PC-3 (cell line): Measurements from ENCODE around the gene RAB31. TPM values are rescaled to one million over a fixed set of nuclear protein-coding genes. Genes with fewer than 3 reads are reported as not detected.

Experiments
- ATAC-seq: fragments of 200-7000 bp; cut with Tn5 transposase; 2 replicates; pipeline ENCODE4 v1.9.1; 2020; ENCODE audit warnings: mild to moderate bottlenecking, moderate library complexity
- BruUV-seq: library from RNA; stranded (reverse); fragments of 400-500 nt; replicated peaks from 2 replicates; lab custom pipeline; 2021; lab: Mats Ljungman, UMichigan
- CTCF ChIA-PET: fragments of 300-600 bp; sonication (Branson Sonifier 250); formaldehyde crosslinking; loops from one replicate; lab custom pipeline; 2022; ENCODE audit warnings: antibody characterized with exemption; lab: Charles Lee
- POLR2A ChIA-PET: fragments of 300-600 bp; sonication (Branson Sonifier 250); formaldehyde crosslinking; loops from one replicate; lab custom pipeline; 2022; ENCODE audit warnings: antibody characterized with exemption; ENCODE audit not compliant: unreplicated experiment; lab: Charles Lee
- DNase-seq: peaks from one replicate; pipeline ENCODE4 v3.0.0-alpha.2; 2015
- H2AFZ ChIP-seq: fragments of 300-600 bp; sonication (generic); 2 replicates; pipeline ENCODE4 v1.6.0; 2016; ENCODE audit warnings: antibody characterized with exemption, low read length
- H3F3A ChIP-seq: fragments of 300-600 bp; sonication (generic); one replicate; pipeline ENCODE4 v1.6.0; 2017; ENCODE audit warnings: antibody characterized with exemption, low read length, control low read depth, mild to moderate bottlenecking; ENCODE audit not compliant: unreplicated experiment
- H3K27ac ChIP-seq: fragments of 300-600 bp; sonication (generic); 2 replicates; pipeline ENCODE4 v1.5.1; 2016; ENCODE audit warnings: mild to moderate bottlenecking, low read length
- H3K27me3 ChIP-seq: fragments of 300-600 bp; sonication (generic); 2 replicates; pipeline ENCODE4 v1.6.1; 2016; ENCODE audit warnings: low read length, mixed read lengths
- H3K36me3 ChIP-seq: fragments of 300-600 bp; sonication (generic); 2 replicates; pipeline ENCODE4 v1.6.1; 2016; ENCODE audit warnings: low read depth, mixed run types, low read length, mixed read lengths
- H3K4me1 ChIP-seq: fragments of 300-600 bp; sonication (generic); 2 replicates; pipeline ENCODE4 v1.5.1; 2016; ENCODE audit warnings: low read length; ENCODE audit not compliant: insufficient read depth
- H3K4me2 ChIP-seq: fragments of 300-600 bp; sonication (generic); 2 replicates; pipeline ENCODE4 v1.6.0; 2016; ENCODE audit warnings: low read length
- H3K4me3 ChIP-seq: fragments of 300-600 bp; sonication (generic); 2 replicates; pipeline ENCODE4 v1.5.1; 2016; ENCODE audit warnings: mild to moderate bottlenecking, low read length, mixed read lengths
- H3K79me2 ChIP-seq: fragments of 300-600 bp; sonication (generic); 2 replicates; pipeline ENCODE4 v1.6.1; 2017; ENCODE audit warnings: low read length, mixed read lengths
- H3K9ac ChIP-seq: fragments of 300-600 bp; sonication (generic); 2 replicates; pipeline ENCODE4 v1.6.0; 2016; ENCODE audit warnings: mild to moderate bottlenecking, low read length
- H3K9me2 ChIP-seq: fragments of 300-600 bp; sonication (generic); replicated peaks from 2 replicates; pipeline ENCODE4 v1.6.1; 2016; ENCODE audit warnings: mixed run types, low read length, mixed read lengths
- H3K9me3 ChIP-seq: fragments of 300-600 bp; sonication (generic); 2 replicates; pipeline ENCODE4 v1.6.1; 2016; ENCODE audit warnings: low read length, mixed read lengths
- H4K20me1 ChIP-seq: fragments of 300-600 bp; sonication (generic); 2 replicates; pipeline ENCODE4 v1.6.1; 2016; ENCODE audit warnings: low read length, mixed read lengths
- CTCF ChIP-seq: fragments of 300-600 bp; sonication (generic); conservative IDR thresholded peaks from 2 replicates; pipeline ENCODE4 v1.5.1; 2017; ENCODE audit warnings: antibody characterized with exemption, low read depth, mild to moderate bottlenecking, low read length
- EZH2 ChIP-seq: fragments of 300-600 bp; sonication (generic); IDR thresholded peaks from one replicate; pipeline ENCODE4 v1.6.1; 2017; ENCODE audit warnings: antibody characterized with exemption, mild to moderate bottlenecking, low read length; ENCODE audit not compliant: unreplicated experiment
- EZH2phosphoT487 ChIP-seq: fragments of 300-600 bp; sonication (generic); IDR thresholded peaks from 2 replicates; pipeline ENCODE4 v1.6.1; 2018; ENCODE audit warnings: mild to moderate bottlenecking, antibody characterized with exemption, low read length, borderline replicate concordance
- intact Hi-C: fragments of 100-400 bp; cut with micrococcal nuclease; formaldehyde crosslinking; loops from 2 replicates; pipeline ENCODE4 v1.9.0; 2023
- total RNA-seq: library from RNA; depleted of rRNA; stranded (reverse); fragments of >200 nt; gene quantifications from 2 replicates; pipeline ENCODE4 v1.2.3, GENCODE V29; 2014

RAB31 gene
- total RNA-seq, 1 experiment from 2014 or later = 3.8 TPM

GRCh38 chr18:9735879-9736278 is 27.8 kb downstream of the RAB31 start:
- H3K27ac ChIP-seq = peak overlapping the region; percentile 83
- CTCF ChIA-PET = interaction anchor here (0.7 kb wide), 1 partner anchor 16 kb away, joined by 3 read pairs; no protein-coding TSS in a partner anchor

GRCh38 chr18:9736286-9736835 is 28.3 kb downstream of the RAB31 start:
- H3K27me3 ChIP-seq = no peaks in the 10 kb centered on the region
- H3K9me2 ChIP-seq = no peaks in the 10 kb centered on the region
- peak; percentile 63 for ATAC-seq
- TF ChIP-seq CTCF (no peak), EZH2phosphoT487 (no peak), EZH2 (no peak)
- peak overlapping the region; percentile 43 for H3K4me3 ChIP-seq
- intact Hi-C loops = loop anchor here (1.0 to 10.0 kb wide), 4 partner anchors 31 to 788 kb away; partner anchors contain the start of gene NAPG
- CTCF ChIA-PET = interaction anchor here (0.7 to 0.9 kb wide), 3 partner anchors 17 to 211 kb away, joined by 3 read pairs; no protein-coding TSS in a partner anchor
- peak; percentile 73 for DNase-seq
- H3F3A ChIP-seq = no peaks in the 10 kb centered on the region
- H3K36me3 ChIP-seq = no peaks in the 10 kb centered on the region
- H3K79me2 ChIP-seq = no peaks in the 10 kb centered on the region
- H3K9me3 ChIP-seq = no peaks in the 10 kb centered on the region
- H3K27ac ChIP-seq = peak overlapping the region; percentile 83
- peaks cover 48% of the 10 kb centered on the region for H3K4me1 ChIP-seq
- no peaks in the 10 kb centered on the region for H4K20me1 ChIP-seq
- no peak overlapping the region for H2AFZ ChIP-seq
- peak overlapping the region; percentile 80 for H3K4me2 ChIP-seq
- H3K9ac ChIP-seq = peak overlapping the region; percentile 52
- BruUV-seq = no TSS peak
- POLR2A ChIA-PET = no interaction called here

More at GRCh38 chr18:9735879-9736278, 27.8 kb downstream of the RAB31 start:
- POLR2A ChIA-PET = no interaction called here
- H3K79me2 ChIP-seq = no peaks in the 10 kb centered on the region
- no peaks in the 10 kb centered on the region for H3K9me2 ChIP-seq
- no peaks in the 10 kb centered on the region for H3F3A ChIP-seq
- ATAC-seq (no peak), DNase-seq (no peak)
- intact Hi-C loops = loop anchor here (1.0 to 10.0 kb wide), 4 partner anchors 31 to 789 kb away; partner anchors contain the start of gene NAPG
- no TSS peak for BruUV-seq
- H3K4me1 ChIP-seq = peaks cover 52% of the 10 kb centered on the region
- H2AFZ ChIP-seq = no peak overlapping the region
- H3K9ac ChIP-seq = peak overlapping the region; percentile 52; the same call in 1 of the 2 replicates
- H3K36me3 ChIP-seq = no peaks in the 10 kb centered on the region
- no peak for TF ChIP-seq EZH2
- no peaks in the 10 kb centered on the region for H3K9me3 ChIP-seq
- H3K4me2 ChIP-seq = peak overlapping the region; percentile 80
- H3K4me3 ChIP-seq = no peak overlapping the region
- no peaks in the 10 kb centered on the region for H4K20me1 ChIP-seq
- H3K27me3 ChIP-seq = no peaks in the 10 kb centered on the region

GRCh38 chr18:9737006-9737405 is 28.9 kb downstream of the RAB31 start:
- Histone ChIP-seq H3K4me3 (peak overlapping the region; percentile 43), H2AFZ (no peak overlapping the region), H3K36me3 (no peaks in the 10 kb centered on the region), H3K9me3 (no peaks in the 10 kb centered on the region), H3K27me3 (no peaks in the 10 kb centered on the region), H3K9me2 (no peaks in the 10 kb centered on the region), H3K79me2 (no peaks in the 10 kb centered on the region), H4K20me1 (no peaks in the 10 kb centered on the region), H3K4me1 (peaks cover 54% of the 10 kb centered on the region), H3F3A (no peaks in the 10 kb centered on the region), H3K4me2 (peak overlapping the region; percentile 80), H3K27ac (peak overlapping the region; percentile 83), H3K9ac (peak overlapping the region; percentile 52)
- ATAC-seq (peak; percentile 46), DNase-seq (peak; percentile 84)
- intact Hi-C loops = loop anchor here (2.0 to 10.0 kb wide), 2 partner anchors 88 to 788 kb away; partner anchors contain the start of gene NAPG
- CTCF ChIA-PET = interaction anchor here (0.5 to 0.9 kb wide), 3 partner anchors 53 to 210 kb away, joined by 3 to 5 read pairs (median 3); no protein-coding TSS in a partner anchor
- POLR2A ChIA-PET = no interaction called here
- BruUV-seq = no TSS peak
- TF ChIP-seq CTCF (no peak), EZH2phosphoT487 (no peak), EZH2 (no peak)
